Activated B cell treated with CpG ODN at 0.5 μM for 24 hours (primary cell): ENCODE data around the gene NAT10. TPM values are rescaled to one million over a fixed set of nuclear protein-coding genes. Genes with fewer than 3 reads are reported as not detected.
"Not testable (repeated sequence)": the region's sequence is repeated elsewhere in the genome, so short reads cannot be mapped to it uniquely, and the experiment has no call there.

Experiments used
- ATAC-seq: fragments of 200-7000 bp; cut with Tn5 transposase; one replicate; pipeline ENCODE4 v1.10.0; 2021; ENCODE audit warnings: low read depth, mild to moderate bottlenecking, moderate library complexity
- CTCF ChIA-PET: fragments of 350-600 bp; sonication (Branson Sonifier 250); formaldehyde crosslinking; loops from one replicate; lab custom pipeline; 2021; ENCODE audit warnings: antibody characterized with exemption; lab: Charles Lee
- POLR2A ChIA-PET: fragments of 350-600 bp; sonication (Branson Sonifier 250); formaldehyde crosslinking; loops from one replicate; lab custom pipeline; 2021; ENCODE audit warnings: antibody characterized with exemption; lab: Charles Lee
- DNase-seq: peaks from one replicate; pipeline ENCODE4 v3.0.0; 2022
- H3K27ac Mint-ChIP-seq: one replicate; pipeline ENCODE4 v1.8.0; 2020; ENCODE audit warnings: mixed read lengths
- H3K27me3 Mint-ChIP-seq: one replicate; pipeline ENCODE4 v1.8.0; 2021; ENCODE audit warnings: mixed read lengths
- H3K36me3 Mint-ChIP-seq: one replicate; pipeline ENCODE4 v1.8.0; 2021; ENCODE audit warnings: low read depth, mixed read lengths
- H3K4me1 Mint-ChIP-seq: one replicate; pipeline ENCODE4 v1.8.0; 2021; ENCODE audit warnings: mixed read lengths
- H3K4me3 Mint-ChIP-seq: one replicate; pipeline ENCODE4 v1.8.0; 2020; ENCODE audit warnings: mild to moderate bottlenecking, mixed read lengths
- H3K9me3 Mint-ChIP-seq: one replicate; pipeline ENCODE4 v1.8.0; 2020; ENCODE audit warnings: mixed read lengths
- intact Hi-C: fragments of 100-400 bp; cut with micrococcal nuclease; formaldehyde crosslinking; loops from one replicate; pipeline ENCODE4 v1.15.1; 2024
- total RNA-seq: library from RNA; stranded (reverse); gene quantifications from 2 replicates; pipeline ENCODE4 v1.2.3, GENCODE V29; 2022
- TF ChIP-seq, protein P1 (sequence below): fragments of 200-600 bp; IDR thresholded peaks from one replicate; pipeline ENCODE4 v1.8.0; 2022; ENCODE audit warnings: antibody characterized with exemption, mild to moderate bottlenecking

The NAT10 gene
- total RNA-seq, 1 donor from 2014 or later = 120 TPM

- CTCF ChIA-PET = interaction anchor here (0.6 to 3.4 kb wide), 3 partner anchors 9 to 178 kb away, joined by 3 to 16 read pairs (median 3); partner anchors contain the start of gene ABTB2
- no peak overlapping the region for H3K4me3 Mint-ChIP-seq
- no peak overlapping the region for H3K27ac Mint-ChIP-seq
- peaks cover 2% of the 10 kb centered on the region for H3K36me3 Mint-ChIP-seq
- TF ChIP-seq, protein P1, sequence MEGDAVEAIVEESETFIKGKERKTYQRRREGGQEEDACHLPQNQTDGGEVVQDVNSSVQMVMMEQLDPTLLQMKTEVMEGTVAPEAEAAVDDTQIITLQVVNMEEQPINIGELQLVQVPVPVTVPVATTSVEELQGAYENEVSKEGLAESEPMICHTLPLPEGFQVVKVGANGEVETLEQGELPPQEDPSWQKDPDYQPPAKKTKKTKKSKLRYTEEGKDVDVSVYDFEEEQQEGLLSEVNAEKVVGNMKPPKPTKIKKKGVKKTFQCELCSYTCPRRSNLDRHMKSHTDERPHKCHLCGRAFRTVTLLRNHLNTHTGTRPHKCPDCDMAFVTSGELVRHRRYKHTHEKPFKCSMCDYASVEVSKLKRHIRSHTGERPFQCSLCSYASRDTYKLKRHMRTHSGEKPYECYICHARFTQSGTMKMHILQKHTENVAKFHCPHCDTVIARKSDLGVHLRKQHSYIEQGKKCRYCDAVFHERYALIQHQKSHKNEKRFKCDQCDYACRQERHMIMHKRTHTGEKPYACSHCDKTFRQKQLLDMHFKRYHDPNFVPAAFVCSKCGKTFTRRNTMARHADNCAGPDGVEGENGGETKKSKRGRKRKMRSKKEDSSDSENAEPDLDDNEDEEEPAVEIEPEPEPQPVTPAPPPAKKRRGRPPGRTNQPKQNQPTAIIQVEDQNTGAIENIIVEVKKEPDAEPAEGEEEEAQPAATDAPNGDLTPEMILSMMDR = no peak
- peaks cover 59% of the 10 kb centered on the region for H3K4me1 Mint-ChIP-seq
- intact Hi-C loops = loop anchor here (10.0 kb wide), 2 partner anchors 286 to 374 kb away; no protein-coding TSS in a partner anchor
- POLR2A ChIA-PET = interaction anchor here (0.6 to 3.7 kb wide), 5 partner anchors 50 to 295 kb away, joined by 3 to 27 read pairs (median 5); partner anchors contain the start of gene ABTB2
- no peaks in the 10 kb centered on the region for H3K9me3 Mint-ChIP-seq
- ATAC-seq (no peak), DNase-seq (no peak)
- no peaks in the 10 kb centered on the region for H3K27me3 Mint-ChIP-seq
Measured at GRCh38 chr11:34179026-34179675, 73.7 kb downstream of the NAT10 start.

- DNase-seq = no peak
- H3K27ac Mint-ChIP-seq = no peak overlapping the region
- H3K9me3 Mint-ChIP-seq = no peaks in the 10 kb centered on the region
- H3K36me3 Mint-ChIP-seq = peaks cover 2% of the 10 kb centered on the region
- ChIA-PET POLR2A (interaction anchor here (0.6 to 3.7 kb wide), 4 partner anchors 49 to 178 kb away, joined by 5 to 27 read pairs (median 6); partner anchors contain the start of gene ABTB2), CTCF (interaction anchor here (0.6 to 3.4 kb wide), 2 partner anchors 51 to 177 kb away, joined by 3 to 16 read pairs; partner anchors contain the start of gene ABTB2)
- no peaks in the 10 kb centered on the region for H3K27me3 Mint-ChIP-seq
- ATAC-seq = no peak
- TF ChIP-seq, protein P1 = no peak
- H3K4me1 Mint-ChIP-seq = peaks cover 49% of the 10 kb centered on the region
- intact Hi-C loops = no loop called here
- no peak overlapping the region for H3K4me3 Mint-ChIP-seq
Measured at GRCh38 chr11:34180040-34180813, 74.8 kb downstream of the NAT10 start.

- DNase-seq, H3K27ac Mint-ChIP-seq, H3K27me3 Mint-ChIP-seq, ATAC-seq, H3K4me3 Mint-ChIP-seq, H3K9me3 Mint-ChIP-seq, H3K36me3 Mint-ChIP-seq, intact Hi-C loops: not testable (repeated sequence)
- H3K4me1 Mint-ChIP-seq = peaks cover 43% of the 10 kb centered on the region
- ChIA-PET POLR2A (interaction anchor here (1.7 to 3.7 kb wide), 2 partner anchors 52 to 177 kb away, joined by 6 to 27 read pairs; partner anchors contain the start of gene ABTB2), CTCF (interaction anchor here (0.9 to 3.4 kb wide), 3 partner anchors 176 to 185 kb away, joined by 4 to 16 read pairs (median 4); partner anchors contain the start of gene ABTB2)
Measured at GRCh38 chr11:34180814-34181165, 75.4 kb downstream of the NAT10 start.

GRCh38 chr11:34181251-34181650 lies 75.8 kb downstream of the NAT10 start:
- peaks cover 41% of the 10 kb centered on the region for H3K4me1 Mint-ChIP-seq
- ATAC-seq (no peak), DNase-seq (no peak)
- no peaks in the 10 kb centered on the region for H3K9me3 Mint-ChIP-seq
- intact Hi-C loops = no loop called here
- TF ChIP-seq, protein P1 = no peak
- ChIA-PET POLR2A (interaction anchor here (0.9 to 3.7 kb wide), 4 partner anchors 20 to 177 kb away, joined by 3 to 27 read pairs (median 7); partner anchors contain the start of gene ABTB2), CTCF (interaction anchor here (0.9 to 1.6 kb wide), 2 partner anchors 176 to 184 kb away, joined by 4 read pairs; partner anchors contain the start of gene ABTB2)
- H3K36me3 Mint-ChIP-seq = peaks cover 2% of the 10 kb centered on the region
- no peaks in the 10 kb centered on the region for H3K27me3 Mint-ChIP-seq
- no peak overlapping the region for H3K27ac Mint-ChIP-seq
- no peak overlapping the region for H3K4me3 Mint-ChIP-seq

DNA sequence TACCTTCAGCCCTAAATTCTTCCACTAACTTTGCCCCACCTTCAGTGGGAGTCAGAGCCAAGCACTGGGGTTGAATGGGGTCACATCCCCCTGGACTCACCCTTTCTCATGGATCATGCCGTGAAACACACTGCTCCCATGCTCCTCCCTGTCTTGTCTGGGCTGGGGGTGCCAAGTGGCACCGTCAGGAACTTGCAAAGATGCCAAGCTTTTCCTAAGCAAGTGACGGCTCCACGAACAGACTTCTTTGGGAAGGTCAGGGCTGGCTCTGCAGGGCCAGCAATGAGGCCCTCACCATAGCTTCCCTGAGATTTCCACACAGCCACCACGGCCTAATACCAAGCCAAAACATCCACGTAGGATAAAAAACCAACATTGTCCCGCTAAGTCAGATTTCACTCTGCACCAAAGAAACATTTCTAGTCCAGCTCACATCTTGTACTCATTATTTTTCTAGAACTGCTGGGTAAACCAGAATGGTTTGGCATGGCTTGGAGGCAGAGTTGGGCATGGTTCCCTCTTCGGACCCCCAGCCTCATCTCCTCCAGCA lies 76.5 kb downstream of the NAT10 start:
- no peak overlapping the region for H3K27ac Mint-ChIP-seq
- H3K9me3 Mint-ChIP-seq = no peaks in the 10 kb centered on the region
- ChIA-PET CTCF (interaction anchor here (0.9 to 1.6 kb wide), 3 partner anchors 8 to 184 kb away, joined by 4 to 8 read pairs (median 4); partner anchors contain the start of gene ABTB2), POLR2A (interaction anchor here (0.9 to 3.7 kb wide), 4 partner anchors 21 to 175 kb away, joined by 3 to 27 read pairs (median 6); partner anchors contain the start of gene ABTB2)
- peaks cover 37% of the 10 kb centered on the region for H3K4me1 Mint-ChIP-seq
- H3K36me3 Mint-ChIP-seq = peaks cover 3% of the 10 kb centered on the region
- H3K27me3 Mint-ChIP-seq = no peaks in the 10 kb centered on the region
- ATAC-seq (no peak), DNase-seq (no peak)
- TF ChIP-seq, protein P1 = no peak
- no peak overlapping the region for H3K4me3 Mint-ChIP-seq
- intact Hi-C loops = loop anchor here (1.0 kb wide), 1 partner anchor 50 kb away; no protein-coding TSS in a partner anchor
